GM12874 (cell line): ENCODE results near the gene HEATR3.

Source experiments
- TF ChIP-seq, protein P1 (sequence below): IDR thresholded peaks from 2 replicates; pipeline ENCODE4 v1.5.1; 2011; ENCODE audit warnings: low read depth, mild to moderate bottlenecking, control low read depth, low read length, moderate library complexity; ENCODE audit not compliant: insufficient read depth

Gene HEATR3

DNA sequence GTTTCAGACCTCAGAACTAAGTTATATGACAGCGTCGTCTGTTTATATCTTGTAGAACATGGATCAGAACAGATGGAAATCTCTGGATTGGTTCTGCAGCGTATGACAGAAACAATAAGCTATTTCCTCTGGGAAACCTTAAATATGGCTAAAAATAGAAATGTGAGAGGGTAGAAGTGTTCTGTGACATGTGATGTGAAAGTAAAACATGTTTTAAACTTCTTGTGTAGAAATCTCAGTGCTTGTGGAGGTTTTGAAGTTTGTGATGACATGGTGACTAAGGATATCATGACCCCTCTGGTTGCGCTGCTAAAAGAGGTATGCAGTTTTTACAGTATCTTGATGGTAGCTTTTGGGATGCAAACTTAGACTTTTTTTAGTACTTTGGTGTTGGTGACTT is 2.8 kb downstream of the HEATR3 start:
- TF ChIP-seq, protein P1, sequence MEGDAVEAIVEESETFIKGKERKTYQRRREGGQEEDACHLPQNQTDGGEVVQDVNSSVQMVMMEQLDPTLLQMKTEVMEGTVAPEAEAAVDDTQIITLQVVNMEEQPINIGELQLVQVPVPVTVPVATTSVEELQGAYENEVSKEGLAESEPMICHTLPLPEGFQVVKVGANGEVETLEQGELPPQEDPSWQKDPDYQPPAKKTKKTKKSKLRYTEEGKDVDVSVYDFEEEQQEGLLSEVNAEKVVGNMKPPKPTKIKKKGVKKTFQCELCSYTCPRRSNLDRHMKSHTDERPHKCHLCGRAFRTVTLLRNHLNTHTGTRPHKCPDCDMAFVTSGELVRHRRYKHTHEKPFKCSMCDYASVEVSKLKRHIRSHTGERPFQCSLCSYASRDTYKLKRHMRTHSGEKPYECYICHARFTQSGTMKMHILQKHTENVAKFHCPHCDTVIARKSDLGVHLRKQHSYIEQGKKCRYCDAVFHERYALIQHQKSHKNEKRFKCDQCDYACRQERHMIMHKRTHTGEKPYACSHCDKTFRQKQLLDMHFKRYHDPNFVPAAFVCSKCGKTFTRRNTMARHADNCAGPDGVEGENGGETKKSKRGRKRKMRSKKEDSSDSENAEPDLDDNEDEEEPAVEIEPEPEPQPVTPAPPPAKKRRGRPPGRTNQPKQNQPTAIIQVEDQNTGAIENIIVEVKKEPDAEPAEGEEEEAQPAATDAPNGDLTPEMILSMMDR = no peak

DNA sequence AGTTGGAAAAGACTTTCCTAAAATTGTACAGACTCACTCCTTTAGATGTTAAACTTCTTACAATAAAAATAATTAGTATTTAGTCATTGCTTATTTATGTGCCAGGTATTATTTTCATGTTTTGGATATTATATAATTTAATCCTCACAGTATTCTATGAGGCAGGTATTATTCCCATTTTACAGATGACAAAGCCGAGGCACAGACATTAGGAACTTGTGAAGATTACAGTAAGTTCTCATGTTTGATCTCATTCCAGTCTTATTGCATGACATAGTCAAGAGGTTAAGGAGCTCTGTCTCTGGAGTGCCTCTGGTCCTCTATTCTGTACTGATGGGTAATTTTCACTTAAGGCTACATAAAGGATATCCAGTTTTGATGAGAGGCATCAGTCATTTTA is 3.3 kb downstream of the HEATR3 start:
- TF ChIP-seq, protein P1 = no peak

DNA sequence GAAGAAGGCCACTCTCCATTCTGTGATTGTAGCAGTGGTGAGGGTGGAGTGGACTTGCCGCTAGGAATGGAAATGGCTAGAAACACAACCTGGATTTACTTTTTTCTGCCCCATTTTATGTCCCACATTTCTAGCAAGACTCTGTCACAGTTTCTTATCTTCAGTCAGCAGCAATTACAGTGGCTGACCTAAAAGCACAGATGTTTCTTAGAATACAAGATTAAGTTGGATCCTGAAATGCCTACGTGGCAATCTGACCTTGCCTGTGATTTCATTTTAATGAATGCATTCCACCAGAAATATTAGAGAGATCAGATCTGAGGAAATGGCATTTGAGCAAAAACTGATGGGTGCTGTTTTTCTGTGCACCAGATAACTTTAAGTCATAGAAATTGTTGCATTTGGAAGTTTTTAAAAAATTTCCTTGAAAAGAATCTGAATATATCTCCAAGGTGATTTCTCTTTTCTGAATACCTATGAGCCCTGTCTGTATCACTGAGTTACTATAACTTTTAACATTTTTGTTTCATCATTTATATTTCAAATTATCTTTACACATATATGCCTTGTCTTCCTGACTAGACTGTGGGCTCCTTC is 5.4 kb downstream of the HEATR3 start:
- TF ChIP-seq, protein P1 = no peak

DNA sequence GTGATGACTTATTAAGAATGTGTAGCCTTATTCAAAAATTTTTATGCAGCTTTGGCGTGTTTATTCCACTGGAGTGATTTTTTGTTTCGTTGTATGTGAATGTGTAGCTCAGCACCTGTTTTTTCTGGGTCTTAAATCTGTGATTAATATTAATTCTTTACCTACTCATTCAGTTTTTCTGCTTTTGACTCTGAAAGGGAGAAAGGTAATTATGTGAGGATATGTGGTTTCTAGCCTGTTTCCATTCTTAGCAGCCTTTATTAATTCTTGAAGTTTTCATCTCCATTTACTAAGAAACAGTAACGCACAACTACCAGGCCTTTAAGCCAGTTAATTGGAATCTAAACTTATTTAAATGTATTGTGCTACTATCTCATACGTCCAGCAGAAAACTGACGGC is 7.0 kb downstream of the HEATR3 start:
- TF ChIP-seq, protein P1 = no peak

DNA sequence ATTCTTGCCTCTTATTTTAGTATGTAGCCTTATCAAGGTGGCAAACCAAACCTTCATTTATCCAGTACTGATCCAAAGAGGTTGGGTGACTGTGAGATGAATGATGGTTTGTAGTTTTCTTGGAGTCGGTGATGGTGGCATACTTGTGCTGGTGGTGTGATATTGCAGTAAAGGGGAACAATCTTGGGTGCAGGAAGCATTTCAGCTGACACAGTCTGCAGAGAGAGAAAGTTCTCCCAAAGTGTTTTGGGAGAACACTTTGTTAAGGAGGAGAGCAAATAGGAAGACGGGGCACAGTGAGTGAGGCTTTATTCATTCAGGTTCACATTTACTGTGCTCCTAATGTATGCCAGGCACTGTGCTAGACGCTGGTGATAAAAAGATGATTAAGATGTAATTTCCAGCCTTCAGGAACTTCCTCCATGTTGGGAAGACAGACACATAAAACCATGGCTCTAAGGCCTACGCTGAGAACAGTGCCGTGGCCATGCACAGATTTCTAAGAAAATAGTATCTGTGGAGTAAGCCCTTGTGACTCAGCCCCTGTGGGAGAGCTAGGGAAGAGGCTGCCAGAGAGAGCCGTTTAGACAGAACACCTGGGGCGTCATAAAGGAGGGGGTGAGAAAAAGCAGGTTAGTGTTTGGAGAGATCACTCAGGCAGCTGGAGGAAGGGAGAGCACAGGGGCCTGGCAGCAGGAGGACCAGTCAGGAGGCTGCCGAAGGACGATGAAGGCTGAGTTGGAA is 13.8 kb downstream of the HEATR3 start:
- TF ChIP-seq, protein P1 = no peak

DNA sequence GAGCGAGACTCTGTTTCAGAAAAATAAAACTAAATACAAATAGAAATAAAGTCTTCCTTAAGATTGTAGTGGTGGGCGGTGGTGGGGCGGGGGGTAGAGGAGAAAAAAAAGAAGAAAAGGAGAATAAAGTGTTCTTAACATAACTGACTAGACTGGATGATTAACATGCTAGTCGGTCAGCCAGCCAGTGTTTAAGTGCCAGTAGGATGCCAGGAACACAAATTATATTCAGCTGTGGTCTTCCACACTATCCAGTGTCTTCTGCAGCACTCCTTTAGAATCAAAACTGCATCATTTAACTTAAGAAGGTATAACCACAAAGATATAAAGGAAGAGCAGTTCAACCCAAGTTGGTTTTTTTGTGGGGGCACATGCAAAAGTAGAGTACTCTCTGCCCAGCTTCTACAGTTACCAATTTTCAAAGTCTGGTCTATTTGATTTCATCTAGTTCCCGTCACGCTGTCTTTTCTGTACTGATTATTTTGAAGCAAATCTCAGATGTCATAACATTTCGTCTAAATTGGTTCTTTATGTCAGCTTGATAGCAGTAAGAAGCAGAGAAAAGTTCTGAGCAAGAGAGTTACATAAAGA is 15.8 kb downstream of the HEATR3 start:
- TF ChIP-seq, protein P1 = no peak

DNA sequence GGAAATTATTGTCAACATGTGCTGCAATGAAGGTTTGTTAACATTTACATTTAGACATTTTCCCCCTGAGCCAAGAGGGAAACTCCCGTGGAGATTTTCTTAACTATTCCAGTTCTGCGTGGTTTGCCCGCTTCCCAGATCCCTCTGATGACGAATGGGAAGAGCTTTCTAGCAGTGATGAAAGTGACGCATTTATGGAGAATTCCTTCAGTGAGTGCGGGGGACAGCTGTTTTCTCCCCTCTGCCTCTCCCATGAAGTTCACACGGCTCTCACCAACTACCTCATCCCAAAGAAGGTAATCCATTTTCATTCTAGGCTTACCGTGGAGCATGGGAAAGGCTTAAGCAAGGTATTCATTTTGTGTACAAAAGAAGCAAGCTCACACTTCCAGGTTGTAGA is 18.2 kb downstream of the HEATR3 start:
- TF ChIP-seq, protein P1 = no peak
